Testis (tissue), 3 donors: ENCODE data around the gene TECTA. TPM values are rescaled to one million over a fixed set of nuclear protein-coding genes. Genes with fewer than 3 reads are reported as not detected.

Experiments
- DNase-seq: peaks from one replicate; pipeline ENCODE4 v3.0.0-alpha.2; 2019
- H3K27ac ChIP-seq, 2 donors: fragments of 200-600 bp; sonication (generic); one replicate each; pipeline ENCODE4 v1.5.1; 2019
- H3K27me3 ChIP-seq: fragments of 200-600 bp; sonication (generic); one replicate; pipeline ENCODE4 v1.5.1; 2019
- H3K36me3 ChIP-seq: fragments of 200-600 bp; sonication (generic); one replicate; pipeline ENCODE4 v1.5.1; 2017; ENCODE audit warnings: low read depth; ENCODE audit errors: missing control alignments
- H3K4me1 ChIP-seq: fragments of 200-600 bp; sonication (generic); one replicate; pipeline ENCODE4 v1.5.1; 2019
- H3K4me3 ChIP-seq, 2 donors: fragments of 200-600 bp; sonication (generic); one replicate each; pipeline ENCODE4 v1.5.1; 2017 to 2019
- H3K9me3 ChIP-seq: fragments of 200-600 bp; sonication (generic); one replicate; pipeline ENCODE4 v1.5.1; 2017
- POLR2A ChIP-seq: fragments of 450-650 bp; IDR thresholded peaks from one replicate; pipeline ENCODE4 v1.6.1; 2017; ENCODE audit warnings: antibody characterized with exemption, mild to moderate bottlenecking, moderate library complexity
- WGBS, 2 donors: methylation state at CpG; one replicate each; pipeline ENCODE4 v1.1.5; 2018; 5-methylcytosine and 5-hydroxymethylcytosine counted together
- intact Hi-C: fragments of 100-400 bp; cut with DNase I; formaldehyde crosslinking; loops from one replicate; pipeline ENCODE4 v1.15.1; 2023; ENCODE audit warnings: low total_unique reads
- polyA plus RNA-seq: library from polyadenylated mRNA; stranded (reverse); fragments of 350-450 nt; fragmentation: Illumina TruSeq; extraction: RNeasy Lipid Tissue Mini Kit (QIAGEN cat#74804); gene quantifications from one replicate; pipeline ENCODE4 v1.2.3, GENCODE V29; 2014; ENCODE audit warnings: low read depth, low replicate concordance; ENCODE audit not compliant: insufficient read depth
- total RNA-seq, 2 donors: library from RNA; depleted of rRNA; stranded (reverse); fragments of >200 nt; gene quantifications; one replicate each; pipeline ENCODE4 v1.2.3, GENCODE V29; 2016
- TF ChIP-seq, protein P1 (sequence below), 3 experiments: fragments of 450-650 bp in 2 of 3; fragments of 200-600 bp in 1 of 3; sonication (generic) in 1 of 3; IDR thresholded peaks; one replicate each; pipeline ENCODE4 v1.5.1; 2016 to 2019; ENCODE audit warnings: antibody characterized with exemption in 3 of 3, mild to moderate bottlenecking in 2 of 3, moderate library complexity in 1 of 3

Gene TECTA
- total and polyA plus RNA-seq, 3 donors from 2014 or later = 2.5 to 4.6 (median 3.1) TPM

DNA sequence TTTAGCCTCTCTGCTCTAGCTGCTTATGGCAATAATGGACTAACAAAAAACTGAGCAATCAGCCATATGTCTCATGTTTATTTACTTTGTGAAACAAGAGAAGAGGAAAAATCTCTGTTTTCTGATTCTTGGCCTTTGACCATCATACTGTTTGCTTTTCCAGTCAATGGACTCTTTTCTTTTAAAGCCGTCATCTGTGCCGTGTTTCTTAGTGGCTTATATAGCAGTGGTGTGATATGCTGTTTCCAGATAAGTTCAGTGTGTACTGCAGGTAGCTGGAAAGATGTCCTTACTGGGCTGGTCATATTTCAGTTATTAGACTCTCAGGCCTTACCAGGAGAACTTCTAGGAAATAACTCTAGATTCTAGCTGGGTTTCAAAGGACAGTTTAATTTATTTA, 33.6 kb upstream of the TECTA start:
- no peak for DNase-seq
- intact Hi-C loops = no loop called here
- H3K9me3 ChIP-seq = no peaks in the 10 kb centered on the region
- H3K4me1 ChIP-seq = peaks cover 5% of the 10 kb centered on the region
- no peak for TF ChIP-seq POLR2A
- TF ChIP-seq, protein P1, sequence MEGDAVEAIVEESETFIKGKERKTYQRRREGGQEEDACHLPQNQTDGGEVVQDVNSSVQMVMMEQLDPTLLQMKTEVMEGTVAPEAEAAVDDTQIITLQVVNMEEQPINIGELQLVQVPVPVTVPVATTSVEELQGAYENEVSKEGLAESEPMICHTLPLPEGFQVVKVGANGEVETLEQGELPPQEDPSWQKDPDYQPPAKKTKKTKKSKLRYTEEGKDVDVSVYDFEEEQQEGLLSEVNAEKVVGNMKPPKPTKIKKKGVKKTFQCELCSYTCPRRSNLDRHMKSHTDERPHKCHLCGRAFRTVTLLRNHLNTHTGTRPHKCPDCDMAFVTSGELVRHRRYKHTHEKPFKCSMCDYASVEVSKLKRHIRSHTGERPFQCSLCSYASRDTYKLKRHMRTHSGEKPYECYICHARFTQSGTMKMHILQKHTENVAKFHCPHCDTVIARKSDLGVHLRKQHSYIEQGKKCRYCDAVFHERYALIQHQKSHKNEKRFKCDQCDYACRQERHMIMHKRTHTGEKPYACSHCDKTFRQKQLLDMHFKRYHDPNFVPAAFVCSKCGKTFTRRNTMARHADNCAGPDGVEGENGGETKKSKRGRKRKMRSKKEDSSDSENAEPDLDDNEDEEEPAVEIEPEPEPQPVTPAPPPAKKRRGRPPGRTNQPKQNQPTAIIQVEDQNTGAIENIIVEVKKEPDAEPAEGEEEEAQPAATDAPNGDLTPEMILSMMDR (IDR thresholded peaks at IDR 0.05) = no peak
- H3K4me3 ChIP-seq = no peak overlapping the region
- WGBS, 2 donors = 43 to 78% methylated on average over 2 of the region's 2 CpGs
- H3K36me3 ChIP-seq = no peaks in the 10 kb centered on the region
- H3K27me3 ChIP-seq = no peaks in the 10 kb centered on the region
- no peak overlapping the region for H3K27ac ChIP-seq

- Histone ChIP-seq H3K36me3 (no peaks in the 10 kb centered on the region), H3K4me1 (peaks cover 5% of the 10 kb centered on the region), H3K4me3 (no peak overlapping the region), H3K9me3 (no peaks in the 10 kb centered on the region), H3K27ac (no peak overlapping the region), H3K27me3 (no peaks in the 10 kb centered on the region)
- intact Hi-C loops = no loop called here
- WGBS, 2 donors = 70 to 76% methylated on average over 6 of the region's 6 CpGs
- TF ChIP-seq, protein P1 (IDR thresholded peaks at IDR 0.05) = no peak
- no peak for TF ChIP-seq POLR2A
- no peak for DNase-seq
These were observed 32.9 kb upstream of the TECTA start for GRCh38 chr11:121067962-121068647.

- no peak overlapping the region for H3K27ac ChIP-seq
- 93% methylated on average over 6 of the region's 6 CpGs for WGBS, 2 donors
- no peak overlapping the region for H3K4me3 ChIP-seq
- H3K4me1 ChIP-seq = peaks cover 5% of the 10 kb centered on the region
- TF ChIP-seq, protein P1 (IDR thresholded peaks at IDR 0.05) = no peak
- TF ChIP-seq POLR2A = no peak
- no peak for DNase-seq
- H3K36me3 ChIP-seq = no peaks in the 10 kb centered on the region
- intact Hi-C loops = no loop called here
- no peaks in the 10 kb centered on the region for H3K27me3 ChIP-seq
- H3K9me3 ChIP-seq = no peaks in the 10 kb centered on the region
These were observed 32.3 kb upstream of the TECTA start for GRCh38 chr11:121068787-121069186.

- Histone ChIP-seq H3K9me3 (no peaks in the 10 kb centered on the region), H3K27me3 (no peaks in the 10 kb centered on the region), H3K27ac (peak overlapping the region in 1 of 2 donors; percentile 1), H3K4me3 (no peak overlapping the region), H3K36me3 (no peaks in the 10 kb centered on the region), H3K4me1 (peaks cover 5% of the 10 kb centered on the region)
- no peak for DNase-seq
- WGBS, 2 donors = 46 to 59% methylated on average over 2 of the region's 2 CpGs
- intact Hi-C loops = no loop called here
- no peak for TF ChIP-seq POLR2A
- TF ChIP-seq, protein P1 (IDR thresholded peaks at IDR 0.05) = no peak
These were observed 29.8 kb upstream of the TECTA start for GRCh38 chr11:121070951-121071845.
